ENCODE measurements around the gene ABCD4.

ABCD4 gene

DNA sequence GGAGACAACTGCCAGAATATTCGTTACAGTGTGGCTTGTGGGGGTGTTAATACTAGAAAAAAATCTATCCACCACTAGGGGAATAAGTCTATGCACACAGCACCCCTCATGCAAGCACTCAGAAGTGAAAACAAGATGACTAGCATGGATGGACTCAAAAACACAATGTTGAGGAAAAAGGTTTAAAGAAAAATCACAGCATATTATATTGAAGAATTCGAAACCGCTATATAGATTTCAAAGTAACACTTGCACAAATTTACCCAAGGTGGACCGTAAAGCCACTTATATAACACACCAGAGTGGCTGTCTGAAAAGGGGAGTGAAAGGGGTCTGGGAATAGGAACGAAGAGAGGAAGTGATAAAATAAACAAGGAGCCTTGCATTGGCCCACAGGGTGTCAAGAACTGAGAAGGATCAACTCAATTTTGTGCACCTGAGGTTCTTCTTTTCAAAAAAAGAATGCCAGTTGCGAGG, 544 bp downstream of the ABCD4 start:
- DNase-seq (ENCODE audit: low read depth), result no peak

DNA sequence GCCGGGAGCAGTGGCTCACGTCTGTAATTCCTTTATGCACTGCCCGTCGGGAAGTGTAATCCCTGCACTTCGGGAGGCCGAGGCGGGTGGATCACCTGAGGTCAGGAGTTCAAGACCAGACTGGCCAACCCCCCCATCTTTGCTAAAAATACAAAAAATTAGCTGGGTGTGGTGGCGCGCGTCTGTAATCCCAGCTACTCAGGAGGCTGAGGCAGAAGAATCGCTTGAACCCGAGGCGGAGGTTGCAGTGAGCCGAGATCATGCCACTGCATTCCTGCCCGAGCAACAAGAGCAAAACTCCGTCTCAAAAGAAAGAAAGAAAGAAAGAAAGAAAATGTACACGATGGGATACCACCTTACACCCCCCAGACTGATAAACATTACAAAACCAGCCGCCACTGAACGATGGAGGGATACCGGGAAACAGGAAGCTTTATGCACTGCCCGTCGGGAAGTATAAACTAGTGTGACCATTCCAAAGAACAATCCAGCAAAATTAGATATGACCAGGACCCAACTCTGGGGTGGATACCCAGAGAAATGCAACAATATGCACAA, 1.1 kb downstream of the ABCD4 start:
- DNase-seq (ENCODE audit: low read depth), result no peak

DNA sequence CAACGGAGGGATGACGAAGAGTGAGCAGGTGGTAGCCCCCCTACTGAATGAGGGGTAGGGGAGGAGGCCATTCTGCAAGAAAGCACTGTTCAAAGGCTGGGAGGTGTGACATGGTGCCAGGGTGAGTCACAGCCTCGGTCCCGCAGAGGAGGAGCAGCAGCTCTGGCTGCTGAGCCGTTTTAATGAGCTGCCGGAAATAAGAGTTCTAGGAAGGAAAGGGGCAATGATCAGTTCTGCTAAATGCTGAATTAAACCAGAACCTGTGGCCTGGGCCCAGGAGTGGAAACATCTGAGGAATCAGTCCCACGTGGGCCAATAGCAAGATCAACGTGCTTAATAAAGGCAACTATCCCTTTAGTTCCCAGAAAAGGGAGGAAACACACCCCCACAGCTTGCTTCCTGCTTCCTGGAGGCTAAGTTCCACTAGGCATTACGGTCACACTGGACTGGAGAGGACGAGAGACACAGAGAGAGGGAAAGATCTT, 3.6 kb downstream of the ABCD4 start:
- no peak for DNase-seq (ENCODE audit: low read depth)

- no peak for DNase-seq (ENCODE audit: low read depth)
Observed at GRCh38 chr14:74297986-74298385, 4.7 kb downstream of the ABCD4 start.

- no peak for DNase-seq (ENCODE audit: low read depth)
Observed at GRCh38 chr14:74296037-74296467, 6.7 kb downstream of the ABCD4 start.

GRCh38 chr14:74293606-74294005, 9.1 kb downstream of the ABCD4 start:
- DNase-seq (ENCODE audit: low read depth), result no peak

- DNase-seq (ENCODE audit: low read depth), result no peak
Observed at GRCh38 chr14:74292061-74292460, 10.7 kb downstream of the ABCD4 start.

DNA sequence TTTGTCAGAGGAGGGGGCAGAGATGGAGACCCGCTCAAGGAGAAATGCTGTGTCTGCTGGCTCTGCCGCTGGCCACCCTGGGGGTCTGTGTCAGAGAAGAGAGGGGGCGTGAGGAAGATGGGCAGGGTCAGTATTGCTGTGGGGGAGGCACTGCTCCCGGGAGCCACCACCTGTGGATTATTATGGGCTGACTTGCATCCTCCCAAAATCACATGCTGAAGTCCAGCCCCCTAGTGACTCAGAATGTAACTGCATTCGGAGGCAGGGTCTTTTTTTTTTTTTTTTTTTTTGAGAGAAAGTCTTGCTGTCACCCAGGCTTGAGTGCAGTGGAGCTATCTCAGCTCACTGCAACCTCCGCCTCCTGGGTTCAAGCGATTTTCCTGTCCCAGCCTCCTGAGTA, 12.3 kb downstream of the ABCD4 start:
- no peak for DNase-seq (ENCODE audit: low read depth)

DNA sequence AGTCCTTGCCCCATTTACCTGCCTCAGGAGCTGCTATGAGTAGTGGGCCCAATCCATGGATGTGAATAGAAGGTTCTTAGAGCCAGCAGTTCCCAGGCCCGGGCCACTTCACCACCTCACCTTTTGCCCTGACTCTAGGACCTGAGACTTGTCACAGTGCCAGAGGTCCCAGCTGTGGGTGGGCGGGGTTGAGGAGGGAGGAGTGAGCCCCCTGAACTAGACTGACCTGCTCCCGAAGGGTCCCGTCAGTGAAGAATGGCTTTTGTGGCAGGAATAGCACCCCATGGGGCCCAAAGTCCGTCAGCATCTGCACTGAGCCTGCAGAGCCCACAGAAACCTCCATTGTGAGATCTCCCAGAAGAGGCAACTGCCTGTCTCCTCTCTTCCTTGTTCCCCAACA, 12.9 kb downstream of the ABCD4 start:
- DNase-seq (ENCODE audit: low read depth), result no peak

- DNase-seq (ENCODE audit: low read depth), result no peak
Observed at GRCh38 chr14:74286736-74287135, 16.0 kb downstream of the ABCD4 start.

GRCh38 chr14:74281069-74281468, 21.7 kb downstream of the ABCD4 start:
- no peak for DNase-seq (ENCODE audit: low read depth)

- no peak for DNase-seq (ENCODE audit: low read depth)
Observed at GRCh38 chr14:74278080-74278479, 24.7 kb downstream of the ABCD4 start.

DNA sequence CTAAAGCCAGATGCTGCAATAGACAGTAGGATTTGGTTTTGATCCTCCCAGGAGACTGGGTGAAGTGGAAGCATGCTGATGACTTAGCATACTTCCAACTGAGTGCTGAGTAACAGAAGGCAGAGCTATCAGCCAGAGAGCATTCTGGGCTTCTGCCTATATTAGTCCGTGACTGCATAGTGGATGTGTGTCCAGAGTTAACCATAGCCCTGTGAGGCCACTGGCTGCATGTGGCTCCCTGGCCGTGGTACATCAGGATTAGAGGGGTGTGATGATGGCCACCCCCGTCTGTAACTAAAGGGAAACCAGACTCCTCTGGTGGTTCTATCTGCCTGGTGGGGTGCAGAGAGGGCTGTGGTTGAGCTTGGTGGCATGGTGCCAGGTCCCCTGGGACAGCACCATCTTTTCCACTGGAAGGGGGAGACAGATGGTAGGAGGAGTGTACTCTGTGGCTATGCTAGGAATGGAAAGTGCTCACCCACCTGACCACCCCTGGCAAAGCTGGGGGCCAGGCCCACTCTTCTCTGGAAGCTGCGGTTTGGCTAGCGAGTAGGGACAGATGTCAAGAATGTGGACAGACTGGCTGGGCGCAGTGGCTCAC, 27.4 kb downstream of the ABCD4 start:
- peak; percentile 66 for DNase-seq (ENCODE audit: low read depth)

- no peak for DNase-seq (ENCODE audit: low read depth)
Observed at GRCh38 chr14:74271365-74271764, 31.4 kb downstream of the ABCD4 start.

- peak; percentile 56 for DNase-seq (ENCODE audit: low read depth)
Observed at GRCh38 chr14:74270382-74271177, 32.2 kb downstream of the ABCD4 start.

DNA sequence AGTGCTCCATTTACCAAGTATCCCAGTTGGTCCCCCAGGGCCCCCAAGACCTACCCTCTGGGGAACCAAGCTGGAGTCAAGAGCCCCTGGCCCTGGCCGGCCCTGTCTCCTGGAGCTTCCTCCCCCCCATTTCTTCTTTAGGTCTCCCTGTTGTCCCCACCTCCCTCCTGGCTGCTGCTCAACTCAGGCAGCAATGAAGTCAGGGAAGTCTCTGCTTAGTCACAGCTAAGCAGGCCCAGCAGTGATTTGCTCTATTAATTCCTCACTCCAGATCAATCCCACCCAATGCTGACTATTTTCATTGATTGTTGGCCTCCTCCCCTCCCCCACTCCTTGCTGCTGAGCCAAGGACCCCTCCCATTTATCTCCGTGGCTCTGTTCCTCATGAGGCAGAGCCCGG, 35.1 kb downstream of the ABCD4 start:
- DNase-seq (ENCODE audit: low read depth), result no peak

GRCh38 chr14:74265301-74265965, 37.3 kb downstream of the ABCD4 start:
- DNase-seq (ENCODE audit: low read depth), result no peak

DNA sequence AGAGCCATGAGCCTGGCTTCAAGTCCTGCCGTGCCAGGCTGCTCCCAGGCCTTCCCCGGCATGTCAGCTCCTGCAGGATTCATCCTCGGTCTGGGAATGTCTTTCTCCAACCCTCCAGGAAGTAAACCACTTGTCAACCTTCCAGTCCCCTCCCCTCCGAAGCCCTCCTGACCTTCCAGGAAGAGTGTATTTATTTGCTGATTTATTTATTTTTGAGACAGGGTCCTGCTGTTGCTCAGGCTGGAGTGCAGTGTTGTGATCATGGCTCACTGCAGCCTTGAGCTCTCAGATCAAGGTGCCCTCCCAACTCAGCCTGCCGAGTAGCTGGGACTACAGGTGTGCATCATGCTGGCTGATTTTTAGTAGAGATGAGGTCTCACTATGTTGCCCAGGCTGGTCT, 38.8 kb downstream of the ABCD4 start:
- DNase-seq (ENCODE audit: low read depth), result no peak

- no peak for DNase-seq (ENCODE audit: low read depth)
Observed at GRCh38 chr14:74263181-74263580, 39.6 kb downstream of the ABCD4 start.

DNA sequence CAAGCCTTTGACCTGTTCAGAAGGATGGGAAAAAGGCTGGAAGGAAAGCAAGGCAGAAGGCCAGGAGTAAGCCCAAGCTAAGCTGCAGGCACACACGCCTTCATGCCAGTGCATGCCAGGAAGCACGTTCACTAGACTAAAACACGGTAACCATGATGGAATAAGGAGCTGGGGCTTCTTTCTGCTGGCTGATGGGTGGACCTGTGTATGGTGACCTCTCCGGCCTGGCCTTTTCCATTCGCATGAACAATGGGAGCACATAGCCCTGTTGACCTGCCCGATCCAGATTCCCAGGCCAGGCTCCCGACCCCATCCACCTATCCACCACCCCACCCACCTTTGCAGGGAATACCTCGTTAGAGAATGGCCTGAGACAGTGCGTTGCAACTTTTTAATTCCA, 40.7 kb downstream of the ABCD4 start:
- no peak for DNase-seq (ENCODE audit: low read depth)

GRCh38 chr14:74261288-74261687, 41.4 kb downstream of the ABCD4 start:
- DNase-seq (ENCODE audit: low read depth), result no peak

DNA sequence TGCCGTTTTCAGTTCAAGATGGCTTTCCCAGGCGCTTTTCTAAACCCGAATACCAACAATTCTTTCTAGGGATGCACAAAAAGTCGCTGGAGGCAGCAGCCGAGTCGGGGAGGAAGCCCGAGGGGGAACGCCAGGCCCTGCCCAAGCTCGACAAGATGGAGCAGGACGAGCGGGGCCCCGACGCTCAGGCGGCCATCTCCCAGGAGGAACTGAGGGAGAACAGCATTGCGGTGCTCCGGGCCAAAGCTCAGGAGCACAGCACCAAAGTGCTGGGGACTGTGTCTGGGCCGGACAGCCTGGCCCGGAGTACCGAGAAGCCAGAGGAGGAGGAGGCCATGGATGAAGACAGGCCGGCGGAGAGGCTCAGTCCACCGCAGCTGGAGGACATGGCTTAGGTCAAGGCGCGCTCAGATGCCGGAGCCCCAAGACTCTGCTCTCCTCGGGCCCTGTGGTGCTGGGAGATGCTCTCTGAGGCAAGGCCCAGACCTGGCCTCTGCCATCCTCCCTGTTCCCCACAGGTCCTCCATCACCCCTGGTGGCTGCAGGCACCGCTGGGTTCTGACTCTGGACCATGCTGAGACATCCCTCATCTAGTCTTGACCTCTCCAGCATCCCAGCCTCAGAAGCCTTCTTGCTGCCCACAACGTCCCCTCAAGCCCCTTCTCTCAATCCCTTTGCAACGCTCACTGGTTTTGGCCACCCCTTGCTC, 42.1 kb downstream of the ABCD4 start:
- no peak for DNase-seq (ENCODE audit: low read depth)
